ENCODE measurements around the gene EHMT2.

DNA sequence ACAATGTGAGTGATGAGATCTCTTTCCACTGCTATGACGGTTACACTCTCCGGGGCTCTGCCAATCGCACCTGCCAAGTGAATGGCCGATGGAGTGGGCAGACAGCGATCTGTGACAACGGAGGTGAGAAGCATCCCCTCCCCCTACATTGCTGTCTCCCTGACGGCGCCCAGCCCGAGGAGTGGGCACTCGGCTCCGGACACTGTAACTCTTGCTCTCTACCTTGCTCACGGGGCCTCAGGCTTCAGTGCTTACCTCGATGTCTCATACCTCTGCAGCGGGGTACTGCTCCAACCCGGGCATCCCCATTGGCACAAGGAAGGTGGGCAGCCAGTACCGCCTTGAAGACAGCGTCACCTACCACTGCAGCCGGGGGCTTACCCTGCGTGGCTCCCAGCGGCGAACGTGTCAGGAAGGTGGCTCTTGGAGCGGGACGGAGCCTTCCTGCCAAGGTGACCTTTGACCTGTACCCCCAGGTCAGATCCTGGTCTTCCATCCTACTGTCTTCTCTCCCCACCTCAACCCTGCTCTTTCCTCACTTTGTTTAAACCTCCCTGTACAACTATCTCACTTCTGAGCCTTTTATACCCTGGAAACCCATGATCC is 49.7 kb upstream of the EHMT2 start:
- no peak for TF ChIP-seq POLR2AphosphoS5 (IDR thresholded peaks at IDR 0.05; ENCODE audit: low read depth, low read length)
- TF ChIP-seq YY1 (IDR thresholded peaks at IDR 0.05; ENCODE audit: extremely low read depth, insufficient replicate concordance, low read depth, low read length): no peak

Data from HCT116 (cell line).